GM20431 (cell line): ENCODE measurements around the gene LRRN3.

Source experiments
- in situ Hi-C: fragments of 300-500 bp; cut with MseI, MboI; formaldehyde crosslinking; loops from one replicate; pipeline ENCODE4 v1.15.0; 2020; ENCODE audit warnings: low sequenced_read_pairs; ENCODE audit not compliant: unreplicated experiment

The LRRN3 gene

GRCh38 chr7:111147708-111148533, 57.0 kb downstream of the LRRN3 start:
- in situ Hi-C loops, result no loop called here

GRCh38 chr7:111150709-111151108, 59.8 kb downstream of the LRRN3 start:
- in situ Hi-C loops, result no loop called here

- in situ Hi-C loops, result no loop called here
These were observed 68.5 kb downstream of the LRRN3 start for GRCh38 chr7:111159426-111159825.

- in situ Hi-C loops, result no loop called here
These were observed 69.4 kb downstream of the LRRN3 start for GRCh38 chr7:111160297-111160696.

- in situ Hi-C loops, result no loop called here
These were observed 71.8 kb downstream of the LRRN3 start for GRCh38 chr7:111162692-111163091.

GRCh38 chr7:111164442-111164841, 73.5 kb downstream of the LRRN3 start:
- in situ Hi-C loops, result no loop called here

- in situ Hi-C loops, result no loop called here
These were observed 77.3 kb downstream of the LRRN3 start for GRCh38 chr7:111168182-111168581.

GRCh38 chr7:111172564-111173257, 81.8 kb downstream of the LRRN3 start:
- in situ Hi-C loops, result no loop called here

- in situ Hi-C loops, result no loop called here
These were observed 82.6 kb downstream of the LRRN3 start for GRCh38 chr7:111173528-111173927.

GRCh38 chr7:111173990-111174389, 83.1 kb downstream of the LRRN3 start:
- in situ Hi-C loops, result no loop called here

GRCh38 chr7:111174510-111174909, 83.6 kb downstream of the LRRN3 start:
- in situ Hi-C loops, result no loop called here
